GM23248 (cell line): ENCODE measurements around the gene NOS1. TPM values are rescaled to one million over a fixed set of nuclear protein-coding genes. Genes with fewer than 3 reads are reported as not detected.

Source experiments
- DNase-seq: peaks from one replicate; pipeline ENCODE4 v3.0.0-alpha.2; 2015
- H2AFZ ChIP-seq: fragments of 200-600 bp; sonication (generic); 2 replicates; pipeline ENCODE4 v1.6.1; 2016; ENCODE audit warnings: antibody characterized with exemption
- H3F3A ChIP-seq: fragments of 200-600 bp; sonication (generic); 2 replicates; pipeline ENCODE4 v1.6.1; 2016; ENCODE audit warnings: mild to moderate bottlenecking, antibody characterized with exemption, mixed run types; ENCODE audit not compliant: insufficient read depth
- H3K27ac ChIP-seq: fragments of 200-600 bp; sonication (generic); 2 replicates; pipeline ENCODE4 v1.5.1; 2016; ENCODE audit warnings: mild to moderate bottlenecking
- H3K27me3 ChIP-seq: fragments of 200-600 bp; sonication (generic); replicated peaks from 2 replicates; pipeline ENCODE4 v1.6.1; 2016; ENCODE audit warnings: mild to moderate bottlenecking; ENCODE audit not compliant: insufficient read depth
- H3K36me3 ChIP-seq: fragments of 200-600 bp; sonication (generic); 2 replicates; pipeline ENCODE4 v1.6.1; 2016; ENCODE audit warnings: low read depth, mild to moderate bottlenecking
- H3K4me1 ChIP-seq: fragments of 200-600 bp; sonication (generic); 2 replicates; pipeline ENCODE4 v1.6.1; 2016; ENCODE audit warnings: mild to moderate bottlenecking; ENCODE audit not compliant: insufficient read depth
- H3K4me2 ChIP-seq: fragments of 200-600 bp; sonication (generic); one replicate; pipeline ENCODE4 v1.6.1; 2016; ENCODE audit warnings: mild to moderate bottlenecking; ENCODE audit not compliant: unreplicated experiment
- H3K4me3 ChIP-seq: fragments of 200-600 bp; sonication (generic); 2 replicates; pipeline ENCODE4 v1.5.1; 2016; ENCODE audit warnings: mild to moderate bottlenecking
- H3K79me2 ChIP-seq: fragments of 200-600 bp; sonication (generic); 2 replicates; pipeline ENCODE4 v1.6.1; 2016; ENCODE audit warnings: mild to moderate bottlenecking; ENCODE audit not compliant: insufficient read depth
- H3K9ac ChIP-seq: fragments of 200-600 bp; sonication (generic); 2 replicates; pipeline ENCODE4 v1.6.1; 2016; ENCODE audit warnings: mild to moderate bottlenecking
- H3K9me2 ChIP-seq: fragments of 200-600 bp; sonication (generic); 2 replicates; pipeline ENCODE4 v1.6.1; 2016; ENCODE audit warnings: mixed run types, mild to moderate bottlenecking, moderate library complexity; ENCODE audit not compliant: insufficient read depth
- H3K9me3 ChIP-seq: fragments of 200-600 bp; sonication (generic); one replicate; pipeline ENCODE4 v1.6.1; 2017; ENCODE audit warnings: low read depth
- H4K20me1 ChIP-seq: fragments of 200-600 bp; sonication (generic); 2 replicates; pipeline ENCODE4 v1.6.0; 2016; ENCODE audit not compliant: insufficient read depth
- EZH2 ChIP-seq: fragments of 200-600 bp; sonication (generic); IDR thresholded peaks from 2 replicates; pipeline ENCODE4 v1.6.1; 2018; ENCODE audit warnings: antibody characterized with exemption, mild to moderate bottlenecking; ENCODE audit not compliant: insufficient read depth, poor library complexity, severe bottlenecking
- EZH2phosphoT487 ChIP-seq: fragments of 200-600 bp; sonication (generic); IDR thresholded peaks from 2 replicates; pipeline ENCODE4 v1.6.1; 2018; ENCODE audit warnings: antibody characterized with exemption, moderate library complexity, mild to moderate bottlenecking, low read depth; ENCODE audit not compliant: insufficient read depth
- WGBS, 2 experiments: methylation state at CpG; one replicate each; pipeline ENCODE4 v1.1.6; 2015 to 2017; ENCODE audit warnings: low lambda C conversion rate in 2 of 2, low coverage in 1 of 2; ENCODE audit errors: missing lambda C conversion rate in 2 of 2; 5-methylcytosine and 5-hydroxymethylcytosine counted together
- in situ Hi-C: fragments of 300-500 bp; cut with MboI; formaldehyde crosslinking; loops from 2 replicates; pipeline ENCODE4 v1.15.0; 2020
- polyA plus RNA-seq: library from polyadenylated mRNA; unstranded; fragments of >200 nt; fragmentation: Nextera tagmentation; extraction: Ambion mirVana; gene quantifications from 2 replicates; pipeline ENCODE4 v1.2.1, GENCODE V29; 2016
- total RNA-seq: library from RNA; depleted of rRNA; stranded (reverse); fragments of >200 nt; shearing (Covaris generic); gene quantifications from 2 replicates; pipeline ENCODE4 v1.2.3, GENCODE V29; 2014

NOS1 gene
- total and polyA plus RNA-seq, 2 experiments from 2014 or later, result not detected

GRCh38 chr12:117209626-117210025 is 151.8 kb downstream of the NOS1 start:
- no peak overlapping the region for H3K27ac ChIP-seq
- no peaks in the 10 kb centered on the region for H3K4me1 ChIP-seq
- no peaks in the 10 kb centered on the region for H3K9me2 ChIP-seq
- H3K36me3 ChIP-seq, result no peaks in the 10 kb centered on the region
- in situ Hi-C loops, result loop anchor here (10.0 kb wide), 1 partner anchor 645 kb away; no protein-coding TSS in a partner anchor
- H3K4me3 ChIP-seq, result no peak overlapping the region
- H3F3A ChIP-seq, result no peaks in the 10 kb centered on the region
- H3K79me2 ChIP-seq, result no peaks in the 10 kb centered on the region
- peaks cover 10% of the 10 kb centered on the region for H3K27me3 ChIP-seq
- H3K9me3 ChIP-seq, result no peaks in the 10 kb centered on the region
- 14 to 18% methylated on average over 3 of the region's 3 CpGs for WGBS, 2 experiments
- H3K9ac ChIP-seq, result no peak overlapping the region
- TF ChIP-seq EZH2phosphoT487, result no peak
- TF ChIP-seq EZH2, result no peak
- no peaks in the 10 kb centered on the region for H4K20me1 ChIP-seq
- no peak overlapping the region for H3K4me2 ChIP-seq
- no peak overlapping the region for H2AFZ ChIP-seq
- DNase-seq, result no peak

- no peak for DNase-seq
- H3K27ac ChIP-seq, result no peak overlapping the region
- H3K4me3 ChIP-seq, result no peak overlapping the region
- H3K9me2 ChIP-seq, result no peaks in the 10 kb centered on the region
- peaks cover 10% of the 10 kb centered on the region for H3K27me3 ChIP-seq
- in situ Hi-C loops, result no loop called here
- no peaks in the 10 kb centered on the region for H4K20me1 ChIP-seq
- no peaks in the 10 kb centered on the region for H3K9me3 ChIP-seq
- H3K9ac ChIP-seq, result no peak overlapping the region
- no peaks in the 10 kb centered on the region for H3F3A ChIP-seq
- H3K36me3 ChIP-seq, result no peaks in the 10 kb centered on the region
- no peak for TF ChIP-seq EZH2phosphoT487
- no peak for TF ChIP-seq EZH2
- no peaks in the 10 kb centered on the region for H3K4me1 ChIP-seq
- no peaks in the 10 kb centered on the region for H3K79me2 ChIP-seq
- WGBS, 2 experiments, result 61 to 62% methylated on average over 13 of the region's 13 CpGs
- H2AFZ ChIP-seq, result no peak overlapping the region
- no peak overlapping the region for H3K4me2 ChIP-seq
Measured at GRCh38 chr12:117208811-117209455, 152.5 kb downstream of the NOS1 start.

GRCh38 chr12:117208206-117208605 is 153.2 kb downstream of the NOS1 start:
- in situ Hi-C loops, result no loop called here
- 60 to 66% methylated on average over 16 of the region's 16 CpGs for WGBS, 2 experiments

GRCh38 chr12:117207675-117208074 is 153.8 kb downstream of the NOS1 start:
- TF ChIP-seq EZH2phosphoT487 (no peak), EZH2 (no peak)
- Histone ChIP-seq H2AFZ (no peak overlapping the region), H3K79me2 (no peaks in the 10 kb centered on the region), H3F3A (no peaks in the 10 kb centered on the region), H4K20me1 (no peaks in the 10 kb centered on the region), H3K9me3 (no peaks in the 10 kb centered on the region), H3K9ac (no peak overlapping the region), H3K27ac (no peak overlapping the region), H3K4me2 (no peak overlapping the region), H3K36me3 (no peaks in the 10 kb centered on the region), H3K4me1 (no peaks in the 10 kb centered on the region), H3K4me3 (no peak overlapping the region), H3K27me3 (peaks cover 3% of the 10 kb centered on the region; the same call in 1 of the 2 replicates), H3K9me2 (no peaks in the 10 kb centered on the region)
- WGBS, 2 experiments, result 72 to 73% methylated on average over 2 of the region's 2 CpGs
- in situ Hi-C loops, result no loop called here
- no peak for DNase-seq

More at GRCh38 chr12:117208206-117208605, 153.2 kb downstream of the NOS1 start:
- H2AFZ ChIP-seq, result no peak overlapping the region
- no peak overlapping the region for H3K27ac ChIP-seq
- no peaks in the 10 kb centered on the region for H3K9me3 ChIP-seq
- no peaks in the 10 kb centered on the region for H3K9me2 ChIP-seq
- H3K36me3 ChIP-seq, result no peaks in the 10 kb centered on the region
- no peaks in the 10 kb centered on the region for H3K4me1 ChIP-seq
- peaks cover 7% of the 10 kb centered on the region for H3K27me3 ChIP-seq
- H3K79me2 ChIP-seq, result no peaks in the 10 kb centered on the region
- DNase-seq, result no peak
- H3K9ac ChIP-seq, result no peak overlapping the region
- H3K4me3 ChIP-seq, result no peak overlapping the region
- H3K4me2 ChIP-seq, result no peak overlapping the region
- H4K20me1 ChIP-seq, result no peaks in the 10 kb centered on the region
- H3F3A ChIP-seq, result no peaks in the 10 kb centered on the region
- no peak for TF ChIP-seq EZH2
- TF ChIP-seq EZH2phosphoT487, result no peak

- no peak overlapping the region for H3K4me3 ChIP-seq
- H3K27ac ChIP-seq, result no peak overlapping the region
- no peaks in the 10 kb centered on the region for H3K36me3 ChIP-seq
- in situ Hi-C loops, result no loop called here
- no peak overlapping the region for H3K9ac ChIP-seq
- no peak for DNase-seq
- H2AFZ ChIP-seq, result no peak overlapping the region
- H3K4me2 ChIP-seq, result no peak overlapping the region
- H3K27me3 ChIP-seq, result no peaks in the 10 kb centered on the region; the same call in 1 of the 2 replicates
- no peaks in the 10 kb centered on the region for H3K9me3 ChIP-seq
- H3K9me2 ChIP-seq, result no peaks in the 10 kb centered on the region
- TF ChIP-seq EZH2phosphoT487 (no peak), EZH2 (no peak)
- H4K20me1 ChIP-seq, result no peaks in the 10 kb centered on the region
- 70 to 73% methylated on average over 9 of the region's 9 CpGs for WGBS, 2 experiments
- no peaks in the 10 kb centered on the region for H3K79me2 ChIP-seq
- no peaks in the 10 kb centered on the region for H3F3A ChIP-seq
- no peaks in the 10 kb centered on the region for H3K4me1 ChIP-seq
Measured at GRCh38 chr12:117202556-117202955, 158.9 kb downstream of the NOS1 start.
